Aorta (tissue), 5 donors: Measurements from ENCODE around the gene LPP. TPM values are rescaled to one million over a fixed set of nuclear protein-coding genes. Genes with fewer than 3 reads are reported as not detected.

Experiments used
- ATAC-seq: fragments of 200-7000 bp; cut with Tn5 transposase; one replicate; pipeline ENCODE4 v1.9.1; 2022; ENCODE audit warnings: moderate library complexity; ENCODE audit not compliant: low FRiP score
- DNase-seq, 2 donors: peaks; one replicate each; pipeline ENCODE4 v3.0.0-alpha.2; 2020
- H3K27ac ChIP-seq, 2 donors: one replicate each; pipeline ENCODE4 v1.5.1; 2013; ENCODE audit warnings: low read length in 2 of 2, mild to moderate bottlenecking in 2 of 2, moderate library complexity in 2 of 2, control low read depth in 1 of 2, inconsistent platforms in 1 of 2, low read depth in 1 of 2
- H3K27me3 ChIP-seq, 2 donors: one replicate each; pipeline ENCODE4 v1.6.1; 2013; ENCODE audit warnings: control low read depth in 1 of 2, low read length in 1 of 2, mild to moderate bottlenecking in 1 of 2, moderate library complexity in 1 of 2; ENCODE audit not compliant: insufficient read depth in 2 of 2, control insufficient read depth in 1 of 2
- H3K36me3 ChIP-seq, 2 donors: one replicate each; pipeline ENCODE4 v1.6.1; 2013; ENCODE audit warnings: control low read depth in 1 of 2, low read length in 1 of 2, mild to moderate bottlenecking in 1 of 2; ENCODE audit not compliant: insufficient read depth in 2 of 2, control insufficient read depth in 1 of 2
- H3K4me1 ChIP-seq, 2 donors: one replicate each; pipeline ENCODE4 v1.6.1; 2013; ENCODE audit warnings: low read length in 2 of 2, control low read depth in 1 of 2, mild to moderate bottlenecking in 1 of 2, moderate library complexity in 1 of 2; ENCODE audit not compliant: insufficient read depth in 2 of 2, control insufficient read depth in 1 of 2
- H3K4me3 ChIP-seq, 2 donors: one replicate each; pipeline ENCODE4 v1.5.1; 2013; ENCODE audit warnings: low read length in 2 of 2, control low read depth in 1 of 2, mild to moderate bottlenecking in 1 of 2
- H3K9me3 ChIP-seq: one replicate; pipeline ENCODE4 v1.6.1; 2013; ENCODE audit warnings: mild to moderate bottlenecking, low read length; ENCODE audit not compliant: control insufficient read depth
- WGBS, 2 donors: extraction: QIAGEN DNeasy Blood & Tissue Kit; methylation state at CpG; one replicate each; pipeline ENCODE4 v1.1.7; 2013; 5-methylcytosine and 5-hydroxymethylcytosine counted together
- intact Hi-C, 2 donors: fragments of 100-400 bp; cut with DNase I; formaldehyde crosslinking; loops; one replicate each; pipeline versions ENCODE4 v1.14.2 to v1.15.0; 2022
- polyA plus RNA-seq, 2 donors: library from polyadenylated mRNA; stranded (reverse); fragments of 200-250 nt; gene quantifications; one replicate each; pipeline ENCODE4 v1.2.3, GENCODE V29; 2013
- total RNA-seq, 2 donors: library from RNA; stranded (reverse); fragmentation: NEBNext Ultra II Directional; extraction: Animal tissue kit (Norgen Biotek cat#: 25700); gene quantifications; one replicate each; pipeline ENCODE4 v1.2.1, GENCODE V29; 2021
- donor health status: healthy with polysubstance abuse.
- donor health status: Bipolar disorder and iron deficiency.
- donor health status: DM: no; HTN: no; CAD: no.
- donor health status: DM: no; HTN: no; CAD: no.
- donor health status: DM: yes; HTN: yes; CAD: no.

The LPP gene
- total and polyA plus RNA-seq, 4 donors: 37.7 to 2,536 (median 527) TPM

DNA sequence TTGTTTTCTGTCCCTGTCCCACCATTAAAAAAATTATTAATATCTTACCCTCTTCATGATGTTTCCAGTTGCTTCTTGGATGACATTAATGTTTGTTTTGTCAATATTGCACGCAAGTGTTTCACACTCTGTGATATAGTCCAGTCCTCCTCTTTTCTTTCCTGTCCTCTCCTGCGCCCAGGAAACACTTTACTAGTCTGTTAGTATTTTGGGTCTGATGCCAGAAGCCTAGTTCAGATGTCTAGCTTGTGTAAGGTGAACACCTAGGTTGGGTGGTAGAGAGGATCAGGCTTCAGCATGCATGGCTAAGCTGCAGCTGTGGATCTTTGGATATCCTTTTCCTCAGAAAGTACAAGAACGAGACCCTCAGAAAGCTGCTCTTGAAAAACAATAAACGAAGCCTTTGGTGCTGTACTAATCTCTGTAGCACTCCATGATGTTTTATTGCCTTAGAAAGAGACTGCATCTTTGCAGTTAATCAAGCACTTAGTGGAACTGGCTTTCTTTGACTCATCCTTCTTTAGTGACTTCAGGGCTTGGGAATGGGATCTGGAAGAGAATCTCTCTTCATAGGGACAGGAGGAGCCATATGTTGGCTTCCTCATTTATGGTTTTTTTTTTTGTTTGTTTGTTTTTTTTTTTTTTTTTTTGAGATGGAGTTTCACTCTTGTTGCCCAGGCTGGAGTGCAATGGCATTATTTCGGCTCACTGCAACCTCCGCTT is 253.4 kb downstream of the LPP start:
- H3K36me3 ChIP-seq: peaks cover 2% of the 10 kb centered on the region in 2 donors
- 56 to 65% methylated on average over 6 of the region's 6 CpGs for WGBS, 2 donors
- intact Hi-C loops: loop anchor here in 1 of 2 donors (10.0 kb wide), 1 partner anchor 663 kb away; the partner anchor contains the start of gene BCL6
- DNase-seq (no peak), ATAC-seq (no peak)
- no peak overlapping the region for H3K4me3 ChIP-seq
- no peaks in the 10 kb centered on the region for H3K27me3 ChIP-seq
- peaks cover 7 to 10% of the 10 kb centered on the region in 2 donors for H3K4me1 ChIP-seq
- H3K9me3 ChIP-seq: no peaks in the 10 kb centered on the region
- no peak overlapping the region for H3K27ac ChIP-seq

DNA sequence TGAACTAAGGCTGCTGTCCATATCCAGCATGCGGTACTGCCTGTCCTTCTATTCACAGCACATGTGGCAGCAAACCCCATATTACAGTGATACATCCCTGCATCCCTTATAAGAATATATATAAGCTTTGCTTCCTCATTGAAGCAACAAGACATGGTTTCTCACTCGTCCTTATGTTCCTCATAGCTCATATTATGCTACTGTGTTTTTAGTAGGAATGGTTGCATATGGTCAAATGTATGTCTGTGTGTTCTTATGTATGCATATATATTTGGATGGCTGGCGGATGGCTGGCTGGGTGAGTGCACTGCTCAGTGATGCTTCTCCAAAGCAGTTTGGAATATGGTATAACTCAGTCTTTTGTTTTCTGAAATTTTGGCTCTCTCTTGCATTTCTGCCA is 254.9 kb downstream of the LPP start:
- no peaks in the 10 kb centered on the region for H3K9me3 ChIP-seq
- no peak for ATAC-seq
- H3K4me1 ChIP-seq: peaks cover 4 to 7% of the 10 kb centered on the region in 2 donors
- no peak for DNase-seq
- no peaks in the 10 kb centered on the region for H3K27me3 ChIP-seq
- no peak overlapping the region for H3K27ac ChIP-seq
- no peak overlapping the region for H3K4me3 ChIP-seq
- peaks cover 2% of the 10 kb centered on the region in 2 donors for H3K36me3 ChIP-seq
- WGBS, 2 donors: 75 to 78% methylated on average over 3 of the region's 3 CpGs
- intact Hi-C loops: loop anchor here in 1 of 2 donors (10.0 kb wide), 1 partner anchor 664 kb away; the partner anchor contains the start of gene BCL6

DNA sequence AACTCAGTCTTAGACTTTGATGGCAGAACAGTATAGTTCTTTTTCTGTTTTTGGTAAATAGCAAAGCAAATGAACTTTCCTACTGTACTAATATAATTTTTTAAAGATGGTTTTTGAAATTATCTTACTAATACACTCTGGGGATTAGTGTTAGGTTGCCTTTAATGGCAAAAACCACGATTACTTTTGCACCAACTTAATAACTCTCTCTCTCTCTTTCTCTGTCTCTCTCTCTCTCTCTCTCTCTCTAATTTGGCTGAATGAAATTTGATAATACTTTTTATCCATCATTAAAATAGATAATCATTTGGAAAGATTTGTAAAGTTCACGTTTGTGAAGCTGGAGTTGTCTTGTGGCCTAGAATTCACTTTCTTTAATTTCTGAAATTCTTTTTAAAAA is 257.8 kb downstream of the LPP start:
- no peaks in the 10 kb centered on the region for H3K27me3 ChIP-seq
- no peak overlapping the region for H3K4me3 ChIP-seq
- intact Hi-C loops: no loop called here
- H3K27ac ChIP-seq: no peak overlapping the region
- peaks cover 3 to 4% of the 10 kb centered on the region in 2 donors for H3K4me1 ChIP-seq
- no peak for ATAC-seq
- H3K36me3 ChIP-seq: peaks cover 0 to 2% of the 10 kb centered on the region in 2 donors
- no peaks in the 10 kb centered on the region for H3K9me3 ChIP-seq
- DNase-seq: no peak
- WGBS, 2 donors: 64 to 76% methylated on average over 2 of the region's 2 CpGs

DNA sequence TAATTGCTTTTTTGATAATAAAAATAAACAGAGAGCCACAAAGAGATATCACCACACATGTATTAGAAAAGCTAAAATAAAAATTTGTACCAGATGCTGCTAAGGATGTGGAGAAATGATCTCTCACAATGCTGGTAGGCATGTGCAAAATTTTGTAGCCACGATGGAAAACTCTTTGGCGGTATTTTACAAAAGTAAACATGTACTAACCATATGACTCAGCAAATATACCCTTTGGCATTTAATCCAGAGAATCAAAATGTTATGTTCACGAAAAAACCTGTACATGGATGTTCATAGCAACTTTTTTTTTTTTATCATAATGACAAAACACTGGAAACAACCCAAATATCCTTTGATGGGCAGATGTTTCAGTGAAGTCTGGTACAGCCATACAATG is 261.2 kb downstream of the LPP start:
- H3K27me3 ChIP-seq: no peaks in the 10 kb centered on the region
- WGBS, 2 donors: 22 to 29% methylated on average over 3 of the region's 3 CpGs

DNA sequence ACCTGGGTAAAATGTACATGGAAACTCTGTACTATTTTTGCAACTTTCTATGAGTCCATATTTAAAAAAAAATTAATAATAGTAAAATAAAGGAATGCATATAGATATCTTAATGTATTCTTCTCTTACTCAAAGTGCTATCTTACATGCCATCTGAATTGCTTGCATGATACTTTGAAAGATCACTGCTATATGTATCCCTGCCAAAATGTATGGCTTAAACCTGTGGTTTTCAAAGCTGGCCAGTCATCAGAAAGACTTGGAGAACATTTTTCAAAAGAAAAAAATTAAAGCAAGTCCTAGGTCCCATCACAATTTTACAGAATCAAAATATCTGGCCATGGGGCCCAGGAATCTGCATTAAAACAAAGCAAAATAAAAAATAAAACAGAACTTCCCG is 262.1 kb downstream of the LPP start:
- 95 to 100% methylated on average over 1 of the region's 1 CpG for WGBS, 2 donors
- Histone ChIP-seq H3K36me3 (no peaks in the 10 kb centered on the region), H3K4me1 (peaks cover 0 to 2% of the 10 kb centered on the region in 2 donors), H3K27ac (peak overlapping the region in 1 of 2 donors; percentile 28), H3K27me3 (no peaks in the 10 kb centered on the region), H3K4me3 (no peak overlapping the region), H3K9me3 (no peaks in the 10 kb centered on the region)
- no peak for ATAC-seq
- intact Hi-C loops: no loop called here
- DNase-seq: no peak

More for the DNA sequence above, 261.2 kb downstream of the LPP start:
- no peaks in the 10 kb centered on the region for H3K9me3 ChIP-seq
- no peak overlapping the region for H3K4me3 ChIP-seq
- DNase-seq (no peak), ATAC-seq (no peak)
- peaks cover 0 to 2% of the 10 kb centered on the region in 2 donors for H3K4me1 ChIP-seq
- intact Hi-C loops: no loop called here
- H3K36me3 ChIP-seq: no peaks in the 10 kb centered on the region
- no peak overlapping the region for H3K27ac ChIP-seq

DNA sequence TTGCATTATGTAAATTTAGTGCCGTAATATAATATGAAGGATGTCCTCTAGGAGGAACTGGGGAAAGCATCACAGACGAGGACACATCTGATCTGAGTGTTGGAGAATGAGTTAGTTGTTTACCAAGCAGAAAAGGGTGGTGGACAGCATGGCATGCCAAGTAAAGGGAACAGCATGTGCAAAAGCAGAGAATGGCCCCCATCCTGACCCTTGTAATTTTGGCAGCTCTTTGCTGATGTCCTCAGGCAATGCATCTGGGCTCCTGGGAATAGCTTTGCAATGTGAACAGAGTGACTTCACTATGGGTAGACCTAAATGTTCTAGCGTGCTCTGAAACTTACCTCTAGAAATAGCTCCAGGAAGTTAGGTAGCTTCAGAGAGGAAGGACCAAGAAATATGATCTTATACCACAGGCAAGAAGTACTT is 263.3 kb downstream of the LPP start:
- ATAC-seq (no peak), DNase-seq (no peak)
- intact Hi-C loops: no loop called here
- no peaks in the 10 kb centered on the region for H3K36me3 ChIP-seq
- 61 to 75% methylated on average over 3 of the region's 3 CpGs for WGBS, 2 donors
- H3K4me1 ChIP-seq: peaks cover 0 to 3% of the 10 kb centered on the region in 2 donors
- H3K9me3 ChIP-seq: no peaks in the 10 kb centered on the region
- H3K4me3 ChIP-seq: no peak overlapping the region
- H3K27me3 ChIP-seq: no peaks in the 10 kb centered on the region
- peak overlapping the region in 1 of 2 donors; percentile 25 for H3K27ac ChIP-seq

DNA sequence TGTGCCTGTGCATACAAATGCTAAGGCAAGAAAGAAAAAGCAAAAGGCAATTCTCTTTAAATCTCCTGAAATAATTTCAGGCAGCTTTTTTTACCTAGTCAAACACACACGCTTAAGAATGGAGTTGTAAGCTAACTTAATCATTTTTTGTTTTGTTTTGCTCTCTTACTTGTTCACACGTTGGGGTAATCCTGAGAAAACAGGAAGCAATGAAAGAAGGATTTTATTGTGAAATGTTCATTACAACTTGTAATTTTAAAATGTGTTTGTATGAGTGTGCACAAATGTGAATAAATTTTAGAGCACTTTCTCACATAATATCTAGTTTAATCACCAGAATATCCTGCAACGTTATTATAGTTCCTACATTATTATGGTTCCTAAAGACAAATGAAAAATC is 263.8 kb downstream of the LPP start:
- DNase-seq (no peak), ATAC-seq (no peak)
- H3K4me3 ChIP-seq: no peak overlapping the region
- no peak overlapping the region for H3K27ac ChIP-seq
- H3K9me3 ChIP-seq: no peaks in the 10 kb centered on the region
- 73 to 77% methylated on average over 3 of the region's 3 CpGs for WGBS, 2 donors
- peaks cover 0 to 4% of the 10 kb centered on the region in 2 donors for H3K4me1 ChIP-seq
- intact Hi-C loops: no loop called here
- H3K27me3 ChIP-seq: no peaks in the 10 kb centered on the region
- H3K36me3 ChIP-seq: no peaks in the 10 kb centered on the region

DNA sequence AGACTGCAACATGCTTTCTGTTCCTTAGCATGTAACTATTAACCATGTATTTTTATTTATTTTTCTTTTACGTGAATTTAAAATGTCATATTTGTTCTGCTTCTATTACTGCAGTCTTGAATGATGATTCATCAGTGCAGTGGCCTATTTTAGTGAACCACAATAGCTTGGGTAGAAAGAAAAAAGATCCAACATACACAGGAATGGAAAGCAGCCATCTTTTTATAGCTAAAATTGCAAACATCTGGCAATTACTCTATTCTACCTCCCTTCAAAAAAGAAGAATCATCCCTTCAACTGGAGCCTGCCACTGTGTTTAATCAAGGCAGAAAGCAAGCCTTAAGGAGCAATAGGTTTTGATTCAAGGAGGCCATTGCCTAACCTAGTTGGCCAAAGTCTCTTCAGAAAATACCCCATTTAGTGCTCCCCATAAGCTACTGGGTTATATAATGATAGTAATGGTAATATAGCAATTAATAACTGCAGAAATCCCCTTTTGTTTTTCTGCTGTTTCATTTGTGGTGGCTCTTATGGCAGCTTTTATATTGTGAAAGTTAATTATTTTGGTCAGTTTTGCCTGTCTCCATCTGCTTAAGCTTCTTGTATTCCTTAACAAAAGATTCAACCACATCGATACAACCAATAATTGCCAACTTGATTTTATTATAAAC is 267.3 kb downstream of the LPP start:
- DNase-seq (no peak), ATAC-seq (peak; percentile 62)
- intact Hi-C loops: no loop called here
- no peak overlapping the region for H3K4me3 ChIP-seq
- no peaks in the 10 kb centered on the region for H3K27me3 ChIP-seq
- no peaks in the 10 kb centered on the region for H3K36me3 ChIP-seq
- 39 to 41% methylated on average over 2 of the region's 2 CpGs for WGBS, 2 donors
- peak overlapping the region in 1 of 2 donors; percentile 3 for H3K27ac ChIP-seq
- H3K9me3 ChIP-seq: no peaks in the 10 kb centered on the region
- peaks cover 0 to 2% of the 10 kb centered on the region in 2 donors for H3K4me1 ChIP-seq
